OCI-LY1 (cell line): ENCODE data around the gene CARD11.

Experiments
- H2AFZ ChIP-seq: fragments of 200-600 bp; sonication (generic), shearing (Covaris generic); 2 replicates; pipeline ENCODE4 v1.6.0; 2014; ENCODE audit warnings: antibody characterized with exemption, mild to moderate bottlenecking, low read length
- H3F3A ChIP-seq: fragments of 200-600 bp; sonication (generic), shearing (Covaris generic); 2 replicates; pipeline ENCODE4 v1.6.0; 2014; ENCODE audit warnings: mild to moderate bottlenecking, antibody characterized with exemption, low read length, moderate library complexity; ENCODE audit not compliant: insufficient read depth
- H3K27ac ChIP-seq: fragments of 200-600 bp; sonication (generic); 2 replicates; pipeline ENCODE4 v1.5.1; 2014; ENCODE audit warnings: low read length, mixed run types, mild to moderate bottlenecking, low read depth; ENCODE audit not compliant: poor library complexity, severe bottlenecking
- H3K27me3 ChIP-seq: fragments of 200-600 bp; sonication (generic); 2 replicates; pipeline ENCODE4 v1.6.0; 2014; ENCODE audit warnings: antibody characterized with exemption, mild to moderate bottlenecking, low read length, moderate library complexity; ENCODE audit not compliant: insufficient read depth
- H3K36me3 ChIP-seq: fragments of 200-600 bp; sonication (generic); 2 replicates; pipeline ENCODE4 v1.6.1; 2014; ENCODE audit warnings: mild to moderate bottlenecking, antibody characterized with exemption, low read length, moderate library complexity, mixed read lengths; ENCODE audit not compliant: insufficient read depth
- H3K4me1 ChIP-seq: fragments of 200-600 bp; sonication (generic); 2 replicates; pipeline ENCODE4 v1.5.1; 2014; ENCODE audit warnings: mild to moderate bottlenecking, low read length, moderate library complexity; ENCODE audit not compliant: insufficient read depth, severe bottlenecking
- H3K4me2 ChIP-seq: fragments of 200-600 bp; sonication (generic), shearing (Covaris generic); 2 replicates; pipeline ENCODE4 v1.6.1; 2014; ENCODE audit warnings: low read length
- H3K4me3 ChIP-seq: fragments of 200-600 bp; sonication (generic); 2 replicates; pipeline ENCODE4 v1.5.1; 2014; ENCODE audit warnings: low read length, low read depth, mild to moderate bottlenecking, mixed read lengths; ENCODE audit not compliant: poor library complexity, severe bottlenecking
- H3K79me2 ChIP-seq: fragments of 200-600 bp; shearing (Covaris generic); 2 replicates; pipeline ENCODE4 v1.6.1; 2016; ENCODE audit warnings: mixed run types, low read length, mixed read lengths; ENCODE audit not compliant: insufficient read depth
- H3K9ac ChIP-seq: fragments of 200-600 bp; sonication (generic), shearing (Covaris generic); 2 replicates; pipeline ENCODE4 v1.6.1; 2014; ENCODE audit warnings: mild to moderate bottlenecking, low read length, mixed read lengths
- H3K9me2 ChIP-seq: fragments of 200-600 bp; sonication (generic), shearing (Covaris generic); 2 replicates; pipeline ENCODE4 v1.6.1; 2014; ENCODE audit warnings: low read depth, mild to moderate bottlenecking, low read length, mixed read lengths
- H3K9me3 ChIP-seq: fragments of 200-600 bp; shearing (Covaris generic); 2 replicates; pipeline ENCODE4 v1.6.1; 2014; ENCODE audit warnings: low read length, mixed read lengths
- H4K20me1 ChIP-seq: fragments of 200-600 bp; sonication (generic), shearing (Covaris generic); 2 replicates; pipeline ENCODE4 v1.6.0; 2016; ENCODE audit warnings: mild to moderate bottlenecking, low read length; ENCODE audit not compliant: insufficient read depth
- EZH2 ChIP-seq: fragments of 200-600 bp; sonication (generic), shearing (Covaris generic); IDR thresholded peaks from 2 replicates; pipeline ENCODE4 v1.8.0; 2017; ENCODE audit warnings: borderline replicate concordance, mixed run types, mild to moderate bottlenecking, antibody characterized with exemption, low read length, moderate library complexity, mixed read lengths
- TF ChIP-seq, protein P1 (sequence below): fragments of 200-600 bp; sonication (generic), shearing (Covaris generic); IDR thresholded peaks from 2 replicates; pipeline ENCODE4 v1.5.1; 2017; ENCODE audit warnings: mild to moderate bottlenecking, antibody characterized with exemption, low read length, moderate library complexity, mixed read lengths

The CARD11 gene

DNA sequence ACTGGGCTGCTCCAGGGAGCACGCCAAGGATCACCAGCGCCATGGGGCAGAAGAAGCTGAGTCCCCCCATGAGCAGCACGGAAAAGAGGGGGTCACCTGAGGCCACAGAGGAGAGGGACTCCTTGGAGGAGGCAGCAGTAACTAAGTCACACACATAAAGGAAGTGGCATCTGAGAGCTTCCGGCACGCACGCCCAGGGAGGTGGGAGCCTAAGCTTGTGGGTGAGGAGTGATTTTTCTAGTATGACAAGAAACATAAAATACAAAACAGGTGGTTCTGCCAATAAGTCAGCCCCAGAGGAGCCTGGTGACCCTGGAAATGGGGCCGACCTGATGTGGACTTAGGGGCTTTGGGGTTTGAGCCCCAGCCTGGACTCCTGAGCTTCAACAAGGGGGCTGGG, 60.8 kb downstream of the CARD11 start:
- Histone ChIP-seq H3K27me3 (no peaks in the 10 kb centered on the region), H3F3A (no peaks in the 10 kb centered on the region), H3K27ac (peak overlapping the region; percentile 72), H2AFZ (no peak overlapping the region), H3K4me3 (no peak overlapping the region), H3K4me1 (peaks cover 69% of the 10 kb centered on the region), H3K9ac (no peak overlapping the region), H3K9me3 (no peaks in the 10 kb centered on the region), H3K9me2 (no peaks in the 10 kb centered on the region), H3K79me2 (no peaks in the 10 kb centered on the region), H3K36me3 (peaks cover 24% of the 10 kb centered on the region), H3K4me2 (no peak overlapping the region; the same call in 1 of the 2 replicates), H4K20me1 (no peaks in the 10 kb centered on the region)
- no peak for TF ChIP-seq EZH2
- TF ChIP-seq, protein P1, sequence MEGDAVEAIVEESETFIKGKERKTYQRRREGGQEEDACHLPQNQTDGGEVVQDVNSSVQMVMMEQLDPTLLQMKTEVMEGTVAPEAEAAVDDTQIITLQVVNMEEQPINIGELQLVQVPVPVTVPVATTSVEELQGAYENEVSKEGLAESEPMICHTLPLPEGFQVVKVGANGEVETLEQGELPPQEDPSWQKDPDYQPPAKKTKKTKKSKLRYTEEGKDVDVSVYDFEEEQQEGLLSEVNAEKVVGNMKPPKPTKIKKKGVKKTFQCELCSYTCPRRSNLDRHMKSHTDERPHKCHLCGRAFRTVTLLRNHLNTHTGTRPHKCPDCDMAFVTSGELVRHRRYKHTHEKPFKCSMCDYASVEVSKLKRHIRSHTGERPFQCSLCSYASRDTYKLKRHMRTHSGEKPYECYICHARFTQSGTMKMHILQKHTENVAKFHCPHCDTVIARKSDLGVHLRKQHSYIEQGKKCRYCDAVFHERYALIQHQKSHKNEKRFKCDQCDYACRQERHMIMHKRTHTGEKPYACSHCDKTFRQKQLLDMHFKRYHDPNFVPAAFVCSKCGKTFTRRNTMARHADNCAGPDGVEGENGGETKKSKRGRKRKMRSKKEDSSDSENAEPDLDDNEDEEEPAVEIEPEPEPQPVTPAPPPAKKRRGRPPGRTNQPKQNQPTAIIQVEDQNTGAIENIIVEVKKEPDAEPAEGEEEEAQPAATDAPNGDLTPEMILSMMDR, result no peak

- H3K27ac ChIP-seq, result peak overlapping the region; percentile 72
- no peak overlapping the region for H3K9ac ChIP-seq
- no peaks in the 10 kb centered on the region for H3K9me2 ChIP-seq
- H3K4me1 ChIP-seq, result peaks cover 74% of the 10 kb centered on the region
- H2AFZ ChIP-seq, result no peak overlapping the region
- no peaks in the 10 kb centered on the region for H3K9me3 ChIP-seq
- no peak overlapping the region for H3K4me3 ChIP-seq
- H3K79me2 ChIP-seq, result no peaks in the 10 kb centered on the region
- no peaks in the 10 kb centered on the region for H3F3A ChIP-seq
- H3K4me2 ChIP-seq, result no peak overlapping the region
- H3K36me3 ChIP-seq, result peaks cover 22% of the 10 kb centered on the region
- TF ChIP-seq, protein P1, result no peak
- no peak for TF ChIP-seq EZH2
- H3K27me3 ChIP-seq, result no peaks in the 10 kb centered on the region
- H4K20me1 ChIP-seq, result no peaks in the 10 kb centered on the region
These were observed 61.3 kb downstream of the CARD11 start for GRCh38 chr7:2982401-2982800.

- H3K27ac ChIP-seq, result peak overlapping the region; percentile 89
- no peak overlapping the region for H3K4me2 ChIP-seq
- no peaks in the 10 kb centered on the region for H4K20me1 ChIP-seq
- peaks cover 18% of the 10 kb centered on the region for H3K36me3 ChIP-seq
- TF ChIP-seq EZH2, result no peak
- TF ChIP-seq, protein P1, result no peak
- H3K9me3 ChIP-seq, result no peaks in the 10 kb centered on the region
- peaks cover 63% of the 10 kb centered on the region for H3K4me1 ChIP-seq
- no peak overlapping the region for H3K9ac ChIP-seq
- peak overlapping the region; percentile 64 for H3K4me3 ChIP-seq
- no peaks in the 10 kb centered on the region for H3K9me2 ChIP-seq
- no peaks in the 10 kb centered on the region for H3K27me3 ChIP-seq
- no peaks in the 10 kb centered on the region for H3F3A ChIP-seq
- H3K79me2 ChIP-seq, result no peaks in the 10 kb centered on the region
- no peak overlapping the region for H2AFZ ChIP-seq
These were observed 62.6 kb downstream of the CARD11 start for GRCh38 chr7:2981103-2981480.
